C4-2B (cell line): ENCODE data around the gene ADGRA3.

ENCODE experiments used
- ZFX ChIP-seq: fragments of 450-650 bp; IDR thresholded peaks from 2 replicates; pipeline ENCODE4 v1.6.1; 2017
- TF ChIP-seq, protein P1 (sequence below): fragments of 450-650 bp; conservative IDR thresholded peaks from 2 replicates; pipeline ENCODE4 v1.5.1; 2017; ENCODE audit warnings: mild to moderate bottlenecking

- TF ChIP-seq, protein P1, sequence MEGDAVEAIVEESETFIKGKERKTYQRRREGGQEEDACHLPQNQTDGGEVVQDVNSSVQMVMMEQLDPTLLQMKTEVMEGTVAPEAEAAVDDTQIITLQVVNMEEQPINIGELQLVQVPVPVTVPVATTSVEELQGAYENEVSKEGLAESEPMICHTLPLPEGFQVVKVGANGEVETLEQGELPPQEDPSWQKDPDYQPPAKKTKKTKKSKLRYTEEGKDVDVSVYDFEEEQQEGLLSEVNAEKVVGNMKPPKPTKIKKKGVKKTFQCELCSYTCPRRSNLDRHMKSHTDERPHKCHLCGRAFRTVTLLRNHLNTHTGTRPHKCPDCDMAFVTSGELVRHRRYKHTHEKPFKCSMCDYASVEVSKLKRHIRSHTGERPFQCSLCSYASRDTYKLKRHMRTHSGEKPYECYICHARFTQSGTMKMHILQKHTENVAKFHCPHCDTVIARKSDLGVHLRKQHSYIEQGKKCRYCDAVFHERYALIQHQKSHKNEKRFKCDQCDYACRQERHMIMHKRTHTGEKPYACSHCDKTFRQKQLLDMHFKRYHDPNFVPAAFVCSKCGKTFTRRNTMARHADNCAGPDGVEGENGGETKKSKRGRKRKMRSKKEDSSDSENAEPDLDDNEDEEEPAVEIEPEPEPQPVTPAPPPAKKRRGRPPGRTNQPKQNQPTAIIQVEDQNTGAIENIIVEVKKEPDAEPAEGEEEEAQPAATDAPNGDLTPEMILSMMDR = no peak
- no peak for TF ChIP-seq ZFX
Observed at GRCh38 chr4:22486276-22486675, 29.6 kb downstream of the ADGRA3 start.
